BJ (cell line): ENCODE measurements around the gene MTHFD2L. TPM values are rescaled to one million over a fixed set of nuclear protein-coding genes. Genes with fewer than 3 reads are reported as not detected.

Experiments
- CTCF ChIA-PET: fragments of 350-600 bp; formaldehyde crosslinking; extraction: SDS; loops from one replicate; lab custom pipeline; 2021; ENCODE audit warnings: antibody characterized with exemption, inconsistent platforms; lab: Yijun Ruan, JAX
- POLR2A ChIA-PET: fragments of 300-600 bp; sonication (Branson Sonifier 250); formaldehyde crosslinking; extraction: SDS; loops from one replicate; lab custom pipeline; 2021; ENCODE audit warnings: antibody characterized with exemption; lab: Charles Lee
- DNase-seq: peaks from one replicate; pipeline ENCODE4 v3.0.0-alpha.2; 2011; ENCODE audit warnings: low read depth
- H3K27me3 ChIP-seq: 2 replicates; pipeline ENCODE4 v1.6.0; 2011; ENCODE audit warnings: low read length; ENCODE audit not compliant: control insufficient read depth, insufficient read depth
- H3K36me3 ChIP-seq: 2 replicates; pipeline ENCODE4 v1.5.1; 2011; ENCODE audit warnings: low read length; ENCODE audit not compliant: control insufficient read depth, insufficient read depth
- H3K4me3 ChIP-seq: 2 replicates; pipeline ENCODE4 v1.5.1; 2011; ENCODE audit warnings: low read depth, mild to moderate bottlenecking, control low read depth, low read length
- polyA plus RNA-seq: library from polyadenylated mRNA; depleted of rRNA; stranded (reverse); fragments of >200 nt; gene quantifications from 2 replicates; pipeline ENCODE4 v1.2.3, GENCODE V29; 2011
- TF ChIP-seq, protein P1 (sequence below): IDR thresholded peaks from 2 replicates; pipeline ENCODE4 v1.5.1; 2011; ENCODE audit warnings: low read depth, mild to moderate bottlenecking, control low read depth, inconsistent platforms, low read length, moderate library complexity; ENCODE audit not compliant: insufficient read depth

MTHFD2L gene
- polyA plus RNA-seq, 1 experiment: 1.7 TPM

DNA sequence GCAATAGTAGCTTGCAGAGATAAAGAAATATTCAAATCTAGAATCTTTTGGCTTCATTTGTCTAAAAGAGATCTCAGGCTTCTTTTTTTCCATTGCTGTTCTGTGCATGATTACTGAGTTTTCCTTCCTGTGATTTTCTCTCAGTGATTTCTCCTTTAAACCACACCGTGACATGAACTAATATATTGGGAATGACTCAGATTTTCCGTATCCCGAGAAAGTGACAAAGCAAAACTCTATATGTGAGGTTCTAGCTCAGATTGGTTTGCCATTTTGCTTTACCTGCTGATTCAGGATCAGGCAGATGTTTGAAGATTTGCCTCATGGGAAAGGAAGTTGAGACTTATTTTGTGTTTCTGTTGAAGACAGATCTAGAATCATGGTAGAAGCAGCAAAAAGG lies 59.4 kb downstream of the MTHFD2L start:
- no peak for DNase-seq
- POLR2A ChIA-PET: no interaction called here
- Histone ChIP-seq H3K4me3 (no peak overlapping the region), H3K36me3 (no peaks in the 10 kb centered on the region), H3K27me3 (no peaks in the 10 kb centered on the region)
- TF ChIP-seq, protein P1, sequence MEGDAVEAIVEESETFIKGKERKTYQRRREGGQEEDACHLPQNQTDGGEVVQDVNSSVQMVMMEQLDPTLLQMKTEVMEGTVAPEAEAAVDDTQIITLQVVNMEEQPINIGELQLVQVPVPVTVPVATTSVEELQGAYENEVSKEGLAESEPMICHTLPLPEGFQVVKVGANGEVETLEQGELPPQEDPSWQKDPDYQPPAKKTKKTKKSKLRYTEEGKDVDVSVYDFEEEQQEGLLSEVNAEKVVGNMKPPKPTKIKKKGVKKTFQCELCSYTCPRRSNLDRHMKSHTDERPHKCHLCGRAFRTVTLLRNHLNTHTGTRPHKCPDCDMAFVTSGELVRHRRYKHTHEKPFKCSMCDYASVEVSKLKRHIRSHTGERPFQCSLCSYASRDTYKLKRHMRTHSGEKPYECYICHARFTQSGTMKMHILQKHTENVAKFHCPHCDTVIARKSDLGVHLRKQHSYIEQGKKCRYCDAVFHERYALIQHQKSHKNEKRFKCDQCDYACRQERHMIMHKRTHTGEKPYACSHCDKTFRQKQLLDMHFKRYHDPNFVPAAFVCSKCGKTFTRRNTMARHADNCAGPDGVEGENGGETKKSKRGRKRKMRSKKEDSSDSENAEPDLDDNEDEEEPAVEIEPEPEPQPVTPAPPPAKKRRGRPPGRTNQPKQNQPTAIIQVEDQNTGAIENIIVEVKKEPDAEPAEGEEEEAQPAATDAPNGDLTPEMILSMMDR: no peak
- CTCF ChIA-PET: interaction anchor here (1.1 kb wide), 1 partner anchor 11 kb away, joined by 4 read pairs; no protein-coding TSS in a partner anchor

DNA sequence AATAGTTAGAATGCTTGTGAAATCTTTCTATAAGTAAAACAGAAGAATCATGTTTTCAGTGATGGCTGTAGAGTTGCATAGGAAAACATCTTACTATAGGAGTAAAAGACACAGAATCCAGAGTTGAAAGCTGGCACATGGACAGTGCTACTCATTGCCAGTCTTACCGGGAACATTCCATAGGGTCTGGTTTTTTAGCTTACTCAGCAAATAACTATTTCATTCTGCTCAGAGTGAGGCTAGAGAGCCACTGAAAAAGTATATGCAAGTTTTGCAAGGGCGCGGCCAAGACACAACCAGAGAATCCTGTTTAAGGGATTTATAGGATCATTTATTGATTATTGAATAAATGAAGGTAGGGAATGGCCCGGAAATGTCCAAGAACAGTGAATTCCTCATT lies 60.3 kb downstream of the MTHFD2L start:
- Histone ChIP-seq H3K36me3 (no peaks in the 10 kb centered on the region), H3K27me3 (no peaks in the 10 kb centered on the region), H3K4me3 (no peak overlapping the region)
- no peak for DNase-seq
- ChIA-PET POLR2A (no interaction called here), CTCF (interaction anchor here (0.7 to 1.1 kb wide), 3 partner anchors 10 to 566 kb away, joined by 4 to 5 read pairs (median 4); no protein-coding TSS in a partner anchor)
- TF ChIP-seq, protein P1: no peak

DNA sequence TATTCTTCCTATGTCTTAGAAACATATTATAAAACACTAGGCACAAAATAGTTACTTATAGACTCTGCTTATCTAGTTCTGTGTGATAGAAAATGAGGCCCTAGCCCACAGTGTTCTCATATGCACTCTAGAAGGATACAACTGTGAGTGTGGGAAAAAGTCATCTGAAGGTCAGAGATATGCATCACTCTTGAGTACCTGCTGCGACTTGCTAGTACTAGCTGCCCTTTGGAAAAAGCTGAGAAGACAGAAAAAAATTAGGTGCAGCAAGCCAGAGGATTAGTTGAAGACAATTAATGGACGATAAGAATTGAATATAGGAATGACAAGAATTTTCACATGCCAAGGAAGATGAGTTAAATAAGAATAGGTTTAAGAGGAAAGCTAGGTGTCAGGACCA lies 61.3 kb downstream of the MTHFD2L start:
- TF ChIP-seq, protein P1: no peak
- CTCF ChIA-PET: interaction anchor here (1.1 kb wide), 1 partner anchor 9 kb away, joined by 4 read pairs; no protein-coding TSS in a partner anchor

DNA sequence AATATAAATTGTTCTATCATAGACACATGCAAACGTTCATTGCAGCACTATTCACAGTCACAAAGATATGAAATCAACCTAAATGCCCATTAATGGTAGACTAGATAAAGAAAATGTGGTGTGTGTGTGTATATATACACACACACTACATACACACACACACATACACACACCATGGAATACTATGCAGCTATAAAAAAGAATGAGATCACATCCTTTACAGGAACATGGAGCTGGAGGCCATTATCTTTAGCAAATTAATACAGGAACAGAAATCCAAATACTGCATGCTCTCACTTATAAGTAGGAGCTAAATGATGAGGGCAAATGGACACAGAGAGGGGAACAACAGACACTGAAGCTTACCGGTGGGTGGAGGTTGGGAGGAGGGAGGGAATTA lies 65.2 kb downstream of the MTHFD2L start:
- no peak for DNase-seq
- H3K36me3 ChIP-seq: no peaks in the 10 kb centered on the region
- H3K27me3 ChIP-seq: no peaks in the 10 kb centered on the region
- POLR2A ChIA-PET: no interaction called here
- CTCF ChIA-PET: interaction anchor here (0.6 kb wide), 1 partner anchor 10 kb away, joined by 3 read pairs; no protein-coding TSS in a partner anchor
- no peak overlapping the region for H3K4me3 ChIP-seq
- TF ChIP-seq, protein P1: no peak

More for the DNA sequence above, 61.3 kb downstream of the MTHFD2L start:
- no peaks in the 10 kb centered on the region for H3K27me3 ChIP-seq
- POLR2A ChIA-PET: no interaction called here
- no peaks in the 10 kb centered on the region for H3K36me3 ChIP-seq
- no peak for DNase-seq
- no peak overlapping the region for H3K4me3 ChIP-seq

DNA sequence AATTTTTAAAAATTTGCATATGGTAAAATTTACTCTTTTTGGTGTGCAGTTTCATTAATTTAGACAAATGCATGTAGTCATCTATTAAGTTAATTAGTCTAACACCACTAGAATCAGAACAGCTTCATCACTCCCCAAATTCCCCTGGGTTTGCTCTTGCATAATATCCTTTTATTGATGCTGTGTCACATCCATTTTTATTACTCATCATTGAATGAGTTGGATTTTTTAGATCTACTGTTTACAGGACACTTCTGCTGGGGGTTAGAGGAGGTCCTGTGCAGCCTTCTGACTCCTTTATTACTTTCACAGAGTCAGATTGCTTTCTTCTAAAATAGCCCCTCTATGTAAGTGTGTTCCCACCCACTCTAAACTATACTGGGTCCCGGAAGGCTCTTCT lies 65.9 kb downstream of the MTHFD2L start:
- ChIA-PET POLR2A (no interaction called here), CTCF (no interaction called here)
- no peak for DNase-seq
- H3K36me3 ChIP-seq: no peaks in the 10 kb centered on the region
- no peaks in the 10 kb centered on the region for H3K27me3 ChIP-seq
- H3K4me3 ChIP-seq: no peak overlapping the region
- TF ChIP-seq, protein P1: no peak
